GM12865 (cell line): Measurements from ENCODE around the gene GNAT1.

Experiments
- DNase-seq: peaks from one replicate; pipeline ENCODE4 v3.0.0; 2010; ENCODE audit warnings: low read depth
- H3K4me3 ChIP-seq: 2 replicates; pipeline ENCODE4 v1.5.1; 2011; ENCODE audit warnings: mild to moderate bottlenecking, low read depth, low read length, control low read depth
- CTCF ChIP-seq: IDR thresholded peaks from 2 replicates; pipeline ENCODE4 v1.5.1; 2011; ENCODE audit warnings: low read length, control low read depth, low read depth, inconsistent platforms; ENCODE audit not compliant: insufficient read depth; ENCODE audit errors: missing control alignments

GNAT1 gene

GRCh38 chr3:50194128-50194902 is 2.9 kb downstream of the GNAT1 start:
- H3K4me3 ChIP-seq, result no peak overlapping the region
- TF ChIP-seq CTCF, result peak; percentile 65
- peak; percentile 71 for DNase-seq

DNA sequence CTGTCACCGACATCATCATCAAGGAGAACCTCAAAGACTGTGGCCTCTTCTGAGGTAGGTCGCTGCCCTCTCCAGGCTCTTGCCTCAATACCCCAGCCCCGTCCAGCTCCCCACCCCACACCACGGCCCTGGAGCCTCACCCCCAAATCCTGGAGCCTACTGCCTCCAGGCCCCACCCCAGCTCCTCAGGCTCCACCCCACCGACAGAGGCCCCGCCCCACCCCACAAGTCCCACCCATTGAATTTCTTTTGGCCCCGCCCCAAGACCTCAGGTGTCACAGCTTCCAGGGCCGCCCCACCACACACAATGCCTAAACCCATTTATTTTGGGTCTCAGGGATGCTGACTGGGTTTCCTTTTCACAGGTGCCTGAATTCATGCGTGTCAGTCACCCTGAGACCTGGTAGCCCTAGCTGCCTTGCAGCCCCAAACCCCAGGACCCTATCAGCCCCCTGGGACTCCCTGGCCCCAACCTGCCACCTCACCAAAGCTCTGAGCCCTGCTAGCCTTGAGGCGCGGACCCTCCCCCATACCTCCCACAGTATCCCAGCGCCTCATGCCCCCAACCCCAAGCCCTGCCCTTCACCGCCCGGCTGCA is 3.6 kb downstream of the GNAT1 start:
- TF ChIP-seq CTCF, result no peak
- DNase-seq, result peak; percentile 26
- no peak overlapping the region for H3K4me3 ChIP-seq

- no peak for DNase-seq
- H3K4me3 ChIP-seq, result no peak overlapping the region
- no peak for TF ChIP-seq CTCF
Observed at GRCh38 chr3:50195501-50196252, 4.3 kb downstream of the GNAT1 start.

DNA sequence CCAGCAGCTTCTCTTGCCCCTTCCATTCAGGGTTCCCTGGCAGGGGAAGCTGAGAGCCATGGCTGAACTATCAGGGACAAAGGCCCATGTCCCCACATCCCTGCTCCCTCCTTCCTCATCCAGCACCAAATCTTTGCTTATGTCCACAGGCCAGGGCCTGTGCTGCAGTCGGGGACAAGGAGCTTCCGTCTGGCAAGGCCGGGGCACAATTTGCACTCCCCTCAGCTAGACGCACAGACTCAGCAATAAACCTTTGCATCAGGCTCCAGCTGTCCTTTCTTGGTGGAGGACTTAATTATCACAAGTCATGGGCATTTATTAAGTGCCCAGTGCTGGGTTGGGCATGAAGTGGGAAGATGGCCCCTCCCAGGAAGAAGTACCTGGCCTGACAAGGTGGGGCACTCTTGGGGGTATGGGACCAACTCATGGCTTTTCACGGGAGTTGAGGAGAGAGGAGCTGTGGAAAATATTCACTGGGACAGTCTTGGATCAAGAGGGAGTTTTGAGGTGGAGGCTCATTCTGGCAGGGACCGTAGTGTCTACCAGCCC is 4.9 kb downstream of the GNAT1 start:
- DNase-seq, result no peak
- H3K4me3 ChIP-seq, result no peak overlapping the region
- no peak for TF ChIP-seq CTCF

DNA sequence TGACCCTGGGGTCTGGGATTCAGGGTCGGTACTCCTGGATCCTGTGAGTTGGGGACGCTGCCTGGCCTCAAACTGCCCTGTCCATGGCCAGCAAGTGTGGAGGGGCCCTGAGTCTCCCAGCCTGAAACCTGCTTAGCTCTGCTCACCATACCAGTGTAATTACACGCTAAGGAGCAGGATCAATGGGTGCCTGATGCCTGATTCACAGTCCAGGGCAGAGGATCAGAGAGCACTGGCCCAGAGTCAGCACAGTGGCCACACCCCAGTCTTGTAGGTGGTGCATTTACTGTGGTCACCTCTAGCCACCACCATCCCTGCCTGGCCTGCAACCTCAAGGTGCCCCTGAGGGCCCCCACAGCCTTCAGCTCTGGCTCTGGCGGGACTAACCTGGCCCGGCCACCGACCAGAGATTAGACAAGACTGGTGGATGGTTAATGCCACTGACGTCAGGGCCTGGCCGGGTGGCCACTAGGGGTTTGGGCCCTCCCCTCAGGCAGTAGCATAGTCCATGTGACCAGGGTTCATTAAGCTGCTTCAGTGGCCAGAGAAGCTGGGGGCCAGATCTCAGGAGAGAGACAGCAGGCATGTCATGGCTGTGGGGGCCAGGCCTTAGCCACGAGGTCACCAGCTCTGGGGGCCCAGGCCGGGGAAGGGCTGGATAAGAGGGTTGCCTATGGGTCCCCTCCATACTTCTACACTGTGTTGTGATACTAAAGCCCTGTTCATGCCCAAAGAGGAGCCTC is 10.3 kb downstream of the GNAT1 start:
- no peak overlapping the region for H3K4me3 ChIP-seq
- no peak for DNase-seq
- TF ChIP-seq CTCF, result no peak

DNA sequence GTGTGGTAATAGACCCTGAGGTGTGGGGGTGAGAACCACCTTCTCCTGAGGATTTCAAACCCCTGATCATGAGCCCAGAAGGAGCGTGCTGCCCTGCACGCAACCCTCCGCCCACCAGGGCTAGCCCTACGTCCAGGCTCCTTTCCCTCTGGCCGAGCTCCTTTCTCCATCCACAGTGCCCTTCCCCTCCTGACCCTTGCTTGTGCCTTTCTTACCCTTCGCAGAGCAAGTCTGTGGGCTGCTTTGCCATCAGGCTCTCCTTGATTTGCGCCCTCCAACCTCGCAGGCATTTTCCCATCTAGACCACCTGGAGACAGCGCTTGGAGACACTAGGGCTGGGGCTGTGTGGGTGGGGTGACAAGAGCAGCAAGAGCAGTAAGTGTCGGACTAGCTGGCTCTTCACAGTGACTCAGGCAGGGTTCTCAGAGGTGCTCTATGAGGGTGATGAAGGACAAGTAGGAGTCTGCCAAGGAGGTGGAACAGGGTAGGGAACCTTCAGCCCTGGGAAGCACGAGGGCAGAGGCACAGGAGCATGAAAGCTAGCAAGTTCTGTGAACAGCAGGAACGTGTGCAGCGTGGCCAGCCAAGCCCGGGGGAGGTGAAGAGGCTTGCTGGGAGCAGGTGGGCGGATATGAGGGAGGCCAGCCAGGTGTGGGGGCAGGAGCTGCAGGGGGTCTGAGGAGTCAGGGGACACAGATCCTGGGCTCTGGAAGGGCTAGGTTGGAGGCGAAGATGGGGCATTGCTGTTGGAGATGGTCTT is 11.1 kb downstream of the GNAT1 start:
- no peak overlapping the region for H3K4me3 ChIP-seq
- TF ChIP-seq CTCF, result no peak
- no peak for DNase-seq
